SH-SY5Y (cell line): ENCODE data around the gene TSPAN32.

Source experiments
- GATA2 ChIP-seq: IDR thresholded peaks from 2 replicates; pipeline ENCODE4 v1.6.1; 2011; ENCODE audit warnings: mild to moderate bottlenecking, low read depth, low read length
- GATA3 ChIP-seq: IDR thresholded peaks from 2 replicates; pipeline ENCODE4 v1.6.1; 2011; ENCODE audit warnings: low read depth, mild to moderate bottlenecking, low read length, moderate library complexity

DNA sequence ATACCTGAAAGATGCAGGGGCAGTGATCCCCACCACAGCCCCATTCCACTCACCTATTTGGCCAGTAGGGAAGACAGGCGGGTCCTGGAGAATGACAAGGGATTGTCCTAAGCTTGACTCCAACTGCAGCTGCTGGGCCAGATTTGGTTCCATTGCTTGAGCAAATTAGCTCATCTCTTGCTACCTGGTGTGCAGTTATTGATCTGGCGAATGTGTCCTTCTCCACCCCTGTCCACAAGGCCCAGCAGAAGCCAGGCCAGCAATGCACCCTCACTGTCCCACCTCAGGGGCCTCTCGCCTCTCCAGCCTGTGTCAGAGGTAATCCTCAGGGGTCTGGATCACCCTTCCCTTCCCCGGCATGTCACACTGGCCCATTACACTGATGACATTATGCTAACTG lies 23.3 kb downstream of the TSPAN32 start:
- TF ChIP-seq GATA2 (no peak), GATA3 (no peak)
